ENCODE results near the gene NEAT1.
"Not testable (repeated sequence)": the region's sequence is repeated elsewhere in the genome, so short reads cannot be mapped to it uniquely, and the experiment has no call there.

NEAT1 gene

DNA sequence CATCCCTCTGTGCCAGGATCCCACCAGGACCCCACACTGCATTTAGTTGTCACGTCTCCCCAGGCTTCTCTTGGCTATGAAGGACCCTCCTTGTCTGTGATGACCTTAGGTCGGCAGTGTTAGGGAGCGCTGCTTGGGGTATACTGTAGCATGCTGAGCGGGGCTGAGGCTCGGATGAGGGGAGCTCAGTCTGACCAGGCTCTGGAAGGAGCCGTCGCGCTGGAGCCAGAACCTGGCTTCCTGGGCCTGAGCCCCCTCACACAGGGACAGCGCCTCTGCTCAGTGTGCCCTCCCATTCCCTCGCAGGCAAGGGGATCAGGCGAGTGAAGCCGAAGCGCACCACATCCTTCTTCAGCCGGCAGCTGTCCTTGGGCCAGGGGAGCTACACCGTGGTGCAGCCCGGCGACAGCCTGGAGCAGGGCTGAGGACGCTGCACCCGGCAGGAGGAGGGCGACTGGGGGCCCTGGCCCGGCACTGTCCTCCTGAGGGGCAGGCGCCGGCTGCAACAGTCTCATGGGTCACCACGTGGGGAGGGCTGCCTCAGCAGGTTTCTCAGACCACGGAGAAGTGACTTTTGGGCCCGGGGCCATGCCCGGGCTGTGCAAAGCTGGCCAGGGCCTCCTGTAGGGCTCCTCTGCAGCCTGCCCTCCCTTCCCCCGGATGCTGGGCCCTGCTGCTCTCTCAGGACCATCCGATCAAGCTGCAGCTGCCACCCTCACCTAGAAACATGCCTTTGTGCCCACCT is 11.5 kb upstream of the NEAT1 start:
- no peak for DNase-seq

DNA sequence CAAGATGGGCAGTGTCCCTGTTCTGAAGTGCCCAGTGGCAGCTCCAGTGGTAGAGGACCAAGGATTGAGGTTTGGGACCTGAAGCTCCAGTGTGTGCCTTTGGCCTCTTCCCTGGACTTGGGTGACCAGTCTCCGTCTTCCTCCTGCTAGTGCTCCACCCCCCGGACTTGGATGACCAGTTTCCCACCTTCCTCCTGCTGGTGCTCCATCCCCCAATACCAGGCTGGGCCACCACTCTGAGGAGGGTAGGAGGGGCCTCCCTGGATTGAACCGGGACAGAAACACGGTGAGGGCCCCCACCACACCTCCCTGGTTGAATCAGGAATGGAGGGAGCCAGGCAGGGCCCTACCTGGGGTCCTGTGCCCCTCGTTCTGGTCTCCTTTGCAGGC is 10.9 kb upstream of the NEAT1 start:
- DNase-seq, result no peak

GRCh38 chr11:65412271-65413076 is 10.1 kb upstream of the NEAT1 start:
- no peak for DNase-seq

DNA sequence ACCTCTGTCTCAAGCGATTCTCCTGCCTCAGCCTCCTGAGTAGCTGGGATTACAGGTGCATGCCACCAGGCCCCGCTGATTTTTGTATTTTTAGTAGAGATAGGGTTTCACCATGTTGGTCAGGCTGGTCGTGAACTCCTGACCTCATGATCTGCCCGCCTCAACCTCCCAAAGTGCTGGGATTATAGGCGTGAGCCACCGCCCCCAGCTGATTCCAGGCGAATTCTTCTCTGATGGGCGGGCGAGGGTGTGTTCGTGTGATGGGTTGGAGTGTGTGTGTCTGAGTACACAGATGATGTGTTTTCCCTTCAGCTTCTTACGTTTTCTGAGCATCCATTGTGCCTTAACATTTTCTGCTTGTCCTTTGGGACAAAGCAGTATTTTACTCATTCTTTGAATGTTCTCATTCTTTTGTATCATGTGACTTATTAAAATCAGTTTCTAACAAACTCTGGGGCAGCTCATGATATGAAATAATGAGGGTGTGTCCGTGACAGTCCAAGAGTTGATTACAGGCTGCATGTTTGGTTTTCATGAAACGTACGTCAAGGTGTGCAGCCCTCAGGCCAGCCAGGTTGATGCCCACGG is 9.4 kb upstream of the NEAT1 start:
- DNase-seq, result not testable (repeated sequence)

- no peak for DNase-seq
Observed at GRCh38 chr11:65414776-65415498, 7.7 kb upstream of the NEAT1 start.

DNA sequence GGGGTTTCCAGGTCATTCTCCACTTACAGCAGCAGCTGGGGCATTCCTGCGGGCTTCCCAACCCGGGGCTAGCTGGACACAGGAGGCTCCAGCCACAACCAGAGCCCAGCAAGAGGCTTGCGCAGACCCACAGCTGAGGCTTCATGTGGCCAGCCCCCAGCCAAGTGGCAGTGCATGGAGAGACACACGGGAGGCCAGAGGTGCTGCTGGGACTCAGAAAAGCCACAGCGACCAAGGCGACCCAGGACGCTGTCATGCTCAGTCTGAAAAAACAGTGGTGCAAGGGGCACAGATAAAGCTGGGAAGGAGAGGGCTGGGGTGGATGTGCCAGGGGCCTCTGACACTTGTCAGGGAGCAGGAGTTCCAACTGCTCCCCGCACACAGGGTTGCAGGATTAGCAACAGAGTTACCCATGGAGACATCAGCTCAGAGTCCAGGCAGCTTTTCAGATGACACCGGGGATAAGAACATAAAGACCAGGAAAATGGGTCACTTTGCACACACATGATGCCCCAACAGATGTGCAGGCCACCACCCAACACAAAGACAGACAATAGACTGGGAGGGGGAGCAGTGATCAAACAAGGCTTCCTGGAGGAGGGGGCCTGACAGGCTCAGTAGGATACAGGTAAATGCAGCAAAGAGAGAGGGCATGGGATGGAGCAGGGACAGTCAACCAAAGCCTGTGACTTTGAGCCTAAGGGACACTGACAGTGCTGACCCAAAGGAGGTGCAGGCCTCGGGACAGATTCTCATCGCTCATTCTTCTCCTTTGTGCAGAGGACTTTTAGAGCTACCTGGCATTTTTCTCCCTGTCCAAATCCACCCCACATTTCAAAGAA is 6.9 kb upstream of the NEAT1 start:
- DNase-seq, result no peak

- peak; percentile 91 to 92 for DNase-seq
Observed at GRCh38 chr11:65416341-65416824, 6.2 kb upstream of the NEAT1 start.

GRCh38 chr11:65416841-65417701 is 5.5 kb upstream of the NEAT1 start:
- peak; percentile 39 to 70 for DNase-seq

- peak; percentile 60 to 75 for DNase-seq
Observed at GRCh38 chr11:65417702-65418430, 4.7 kb upstream of the NEAT1 start.

GRCh38 chr11:65418431-65418680 is 4.2 kb upstream of the NEAT1 start:
- DNase-seq, result no peak

DNA sequence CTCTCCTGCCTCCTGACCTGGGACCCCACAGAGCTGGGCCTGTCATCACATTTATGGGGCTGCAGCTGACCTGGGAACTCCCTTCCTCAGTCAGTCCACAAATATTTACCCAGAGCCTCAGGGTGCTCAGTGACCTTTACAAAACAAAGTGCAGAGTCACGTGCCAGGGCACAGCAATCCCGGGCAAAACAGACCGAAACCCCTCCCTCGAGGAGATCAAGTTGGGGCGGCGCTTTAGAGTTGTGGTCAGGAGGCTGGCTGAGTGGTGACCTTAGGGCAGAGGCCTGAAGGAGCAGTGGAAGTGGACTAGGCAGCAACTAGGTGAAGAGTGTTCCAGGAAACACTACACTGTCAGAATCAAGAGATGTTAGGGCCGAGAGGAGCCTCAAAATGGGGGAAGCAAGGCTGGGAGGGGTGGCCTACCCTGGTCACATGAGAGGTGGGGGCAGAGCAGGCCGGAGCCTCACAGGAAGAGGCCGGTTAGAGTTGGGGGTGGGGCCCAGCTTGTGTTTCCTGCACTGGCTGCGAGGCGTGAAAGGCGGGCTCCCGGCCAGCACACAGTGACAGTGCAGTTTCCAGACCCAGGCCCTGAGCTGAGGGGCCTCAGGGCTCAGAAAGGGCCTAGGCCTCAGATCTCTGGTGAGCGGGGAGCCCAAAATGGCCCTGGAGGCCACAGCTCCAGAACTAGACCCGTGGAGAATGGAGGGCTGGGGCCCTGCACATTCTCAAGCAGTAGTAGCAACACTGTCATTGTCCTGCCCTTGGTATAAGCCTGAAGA is 3.7 kb upstream of the NEAT1 start:
- peak; percentile 98 for DNase-seq

DNA sequence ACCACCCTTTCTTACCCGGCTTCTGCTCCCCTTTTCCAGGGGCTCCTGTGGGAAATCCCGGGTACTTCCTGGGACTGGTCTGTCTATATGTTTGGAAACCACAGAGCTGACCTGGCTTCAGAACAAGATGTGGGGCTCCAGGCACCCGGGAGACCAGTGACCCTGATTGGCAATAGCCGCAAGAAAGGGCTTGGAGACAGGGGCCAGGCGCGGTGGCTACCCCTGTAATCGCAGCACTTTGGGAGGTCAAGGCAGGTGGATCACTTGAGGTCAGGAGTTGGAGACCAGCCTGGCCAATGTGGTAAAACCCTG is 3.2 kb upstream of the NEAT1 start:
- DNase-seq, result no peak

DNA sequence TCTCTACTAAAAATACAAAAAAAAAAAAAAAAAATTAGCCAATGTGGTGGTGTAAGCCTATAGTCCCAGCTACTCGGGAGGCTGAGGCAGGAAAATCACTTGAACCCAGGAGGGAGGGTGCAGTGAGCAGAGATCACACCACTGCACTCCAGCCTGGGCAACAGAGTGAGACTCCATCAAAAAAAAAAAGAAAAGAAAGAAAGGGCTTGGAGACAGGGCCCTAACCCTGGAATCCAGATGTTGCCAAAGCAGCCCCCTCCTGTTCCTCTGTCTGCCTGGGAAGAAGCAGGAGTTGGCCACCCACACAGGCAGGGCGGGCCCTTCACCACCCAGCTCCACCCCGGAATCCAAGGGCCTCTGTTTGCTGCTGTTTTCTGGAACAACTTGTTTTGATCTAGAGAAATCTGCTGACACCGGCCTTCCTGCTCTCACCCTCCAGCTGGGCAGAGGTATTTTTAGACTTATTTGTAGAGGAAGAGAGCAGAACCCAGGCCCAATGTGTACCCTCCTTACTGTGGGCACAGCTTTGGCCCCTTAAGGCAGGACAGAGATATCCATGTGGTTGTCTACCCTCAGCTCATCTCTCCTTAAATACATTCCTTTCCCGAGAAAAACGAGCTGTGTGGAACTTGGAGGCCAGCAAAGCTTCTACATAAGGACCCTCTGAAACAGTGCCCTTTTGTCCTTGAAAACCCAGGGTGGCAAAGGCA is 2.7 kb upstream of the NEAT1 start:
- DNase-seq, result peak; percentile 97

- no peak for DNase-seq
Observed at GRCh38 chr11:65420506-65420905, 2.1 kb upstream of the NEAT1 start.

DNA sequence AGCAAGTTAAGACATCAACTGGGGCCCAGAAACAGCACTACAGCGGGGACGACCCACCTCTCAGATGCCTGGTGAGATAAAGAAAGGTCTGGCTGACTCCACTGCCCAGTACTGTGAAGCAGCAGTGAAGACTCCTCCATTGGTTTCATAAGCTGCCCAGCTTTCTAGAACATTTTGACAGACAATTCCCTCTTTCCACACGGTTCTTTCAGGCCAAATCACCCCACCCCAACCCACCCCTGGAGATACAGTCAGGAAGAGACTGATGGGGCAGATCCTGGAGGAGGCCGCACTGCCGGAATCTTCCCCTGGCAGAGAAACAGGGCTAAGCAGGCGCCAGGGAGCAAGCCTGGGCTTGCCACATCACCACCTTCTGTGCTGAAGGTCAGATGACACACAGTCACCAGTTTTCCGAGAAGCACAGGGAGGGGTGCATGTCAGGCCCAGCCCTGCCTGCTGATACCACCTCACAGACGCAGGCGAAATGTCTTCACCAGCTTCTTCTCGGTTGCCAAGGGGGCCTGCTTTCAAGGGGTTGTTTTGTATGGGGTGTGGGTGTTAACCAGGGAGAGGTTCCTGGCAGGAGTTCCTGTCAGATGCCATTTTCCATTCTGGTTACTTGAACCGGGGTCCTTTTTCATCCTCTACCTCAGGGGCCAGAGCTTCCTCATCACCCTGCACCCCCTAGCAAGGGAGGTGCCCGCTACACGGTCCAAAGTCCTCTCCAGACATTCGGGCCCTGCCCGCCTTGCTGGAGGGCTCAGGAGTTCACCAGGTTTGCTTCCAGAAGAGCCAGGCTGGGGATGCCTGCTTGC is 1.4 kb upstream of the NEAT1 start:
- DNase-seq, result peak; percentile 98 to 99

GRCh38 chr11:65421794-65422632 is 585 bp upstream of the NEAT1 start:
- DNase-seq, result peak; percentile 99

DNA sequence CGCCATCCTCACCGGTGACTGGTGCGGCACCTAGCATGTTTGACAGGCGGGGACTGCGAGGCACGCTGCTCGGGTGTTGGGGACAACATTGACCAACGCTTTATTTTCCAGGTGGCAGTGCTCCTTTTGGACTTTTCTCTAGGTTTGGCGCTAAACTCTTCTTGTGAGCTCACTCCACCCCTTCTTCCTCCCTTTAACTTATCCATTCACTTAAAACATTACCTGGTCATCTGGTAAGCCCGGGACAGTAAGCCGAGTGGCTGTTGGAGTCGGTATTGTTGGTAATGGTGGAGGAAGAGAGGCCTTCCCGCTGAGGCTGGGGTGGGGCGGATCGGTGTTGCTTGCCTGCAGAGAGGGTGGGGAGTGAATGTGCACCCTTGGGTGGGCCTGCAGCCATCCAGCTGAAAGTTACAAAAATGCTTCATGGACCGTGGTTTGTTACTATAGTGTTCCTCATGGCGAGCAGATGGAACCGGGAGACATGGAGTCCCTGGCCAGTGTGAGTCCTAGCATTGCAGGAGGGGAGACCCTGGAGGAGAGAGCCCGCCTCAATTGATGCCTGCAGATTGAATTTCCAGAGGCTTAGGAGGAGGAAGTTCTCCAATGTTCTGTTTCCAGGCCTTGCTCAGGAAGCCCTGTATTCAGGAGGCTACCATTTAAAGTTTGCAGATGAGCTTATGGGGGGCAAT is 1.1 kb downstream of the NEAT1 start:
- DNase-seq, result peak; percentile 45 to 57
